Heart left ventricle (tissue), 13 donors: ENCODE measurements around the gene ATPAF1.

ENCODE experiments used
- CTCF ChIP-seq, 12 donors: fragments of 200-600 bp; sonication (generic) in 4 of 12; IDR thresholded peaks; one replicate each; pipeline versions ENCODE4 v1.5.0 to v1.8.0; 2018 to 2022; ENCODE audit warnings: antibody characterized with exemption in 12 of 12, mild to moderate bottlenecking in 5 of 12
- POLR2A ChIP-seq, 2 donors: fragments of 450-650 bp; IDR thresholded peaks; one replicate each; pipeline ENCODE4 v1.6.1; 2017; ENCODE audit warnings: antibody characterized with exemption in 2 of 2, mild to moderate bottlenecking in 2 of 2, moderate library complexity in 2 of 2
- donor health status: ischemic (EF 13 %, LVEDD 7.1; RV severe dilation, severe dysfunction).
- donor health status: DM: no; HTN: yes; CAD: no.
- donor health status: DM: no; HTN: no; CAD: no.
- donor health status: ischemic (EF 25% LVEDD 6.9; RV normal size, moderate dysfunction).
- donor health status: ischemic (EF 25% LVEDD 5.7; RV mildly dilated, moderate dysfunction).
- donor health status: ischemic (EF 35%, LVEDD 5.7; RV mildly dilated, moderate dysfunction).
- donor health status: nonischemic (EF 11% LVEDD 7.7; RV severe dilation, severe dysfunction).
- donor health status: DM: yes; HTN: yes; CAD: no.
- donor health status: PGD.
- donor health status: ischemic (EF 29% LVEDD 5.4; RV normal size, mild dysfunction).
- donor health status: nonischemic (EF 23%, LVEDD 6.1; RV moderate dilation, normal function).

GRCh38 chr1:46708121-46708520, 40.0 kb upstream of the ATPAF1 start:
- TF ChIP-seq CTCF (IDR thresholded peaks at IDR 0.05) (no peak), POLR2A (IDR thresholded peaks at IDR 0.05) (no peak)
